HG02885 (cell line): ENCODE data around the gene THTPA.
"Not testable (repeated sequence)": the region's sequence is repeated elsewhere in the genome, so short reads cannot be mapped to it uniquely, and the experiment has no call there.

Source experiments
- ATAC-seq: cut with Tn5 transposase; IDR thresholded peaks from one replicate; pipeline ENCODE4 v1.9.1; 2021; ENCODE audit warnings: mild to moderate bottlenecking; ENCODE audit not compliant: unreplicated experiment, poor library complexity

Gene THTPA

GRCh38 chr14:23532658-23533057 is 23.4 kb upstream of the THTPA start:
- no peak for ATAC-seq

GRCh38 chr14:23533652-23534435 is 22.2 kb upstream of the THTPA start:
- no peak for ATAC-seq

- ATAC-seq = no peak
Observed at GRCh38 chr14:23535943-23536342, 20.1 kb upstream of the THTPA start.

GRCh38 chr14:23536494-23536893 is 19.6 kb upstream of the THTPA start:
- no peak for ATAC-seq

- ATAC-seq = not testable (repeated sequence)
Observed at GRCh38 chr14:23536906-23537305, 19.2 kb upstream of the THTPA start.

- ATAC-seq = no peak
Observed at GRCh38 chr14:23537351-23538049, 18.6 kb upstream of the THTPA start.

- no peak for ATAC-seq
Observed at GRCh38 chr14:23538050-23538718, 17.9 kb upstream of the THTPA start.

GRCh38 chr14:23538785-23539184 is 17.3 kb upstream of the THTPA start:
- ATAC-seq = no peak

GRCh38 chr14:23539248-23540140 is 16.6 kb upstream of the THTPA start:
- peak; percentile 59 for ATAC-seq

- ATAC-seq = no peak
Observed at GRCh38 chr14:23540141-23540469, 16.0 kb upstream of the THTPA start.

GRCh38 chr14:23542261-23542660 is 13.8 kb upstream of the THTPA start:
- ATAC-seq = no peak

- no peak for ATAC-seq
Observed at GRCh38 chr14:23543403-23543802, 12.7 kb upstream of the THTPA start.

- ATAC-seq = no peak
Observed at GRCh38 chr14:23544511-23545447, 11.3 kb upstream of the THTPA start.

- no peak for ATAC-seq
Observed at GRCh38 chr14:23545740-23546365, 10.2 kb upstream of the THTPA start.

- ATAC-seq = no peak
Observed at GRCh38 chr14:23546450-23547035, 9.5 kb upstream of the THTPA start.

- no peak for ATAC-seq
Observed at GRCh38 chr14:23547924-23548323, 8.1 kb upstream of the THTPA start.

- ATAC-seq = no peak
Observed at GRCh38 chr14:23548351-23549318, 7.4 kb upstream of the THTPA start.
